GM18873 (cell line): Measurements from ENCODE around the gene AUTS2.

Experiments used
- ATAC-seq: cut with Tn5 transposase; IDR thresholded peaks from one replicate; pipeline ENCODE4 v1.9.1; 2021; ENCODE audit warnings: mild to moderate bottlenecking, moderate library complexity, moderate number of reproducible peaks; ENCODE audit not compliant: unreplicated experiment, low FRiP score

Gene AUTS2

DNA sequence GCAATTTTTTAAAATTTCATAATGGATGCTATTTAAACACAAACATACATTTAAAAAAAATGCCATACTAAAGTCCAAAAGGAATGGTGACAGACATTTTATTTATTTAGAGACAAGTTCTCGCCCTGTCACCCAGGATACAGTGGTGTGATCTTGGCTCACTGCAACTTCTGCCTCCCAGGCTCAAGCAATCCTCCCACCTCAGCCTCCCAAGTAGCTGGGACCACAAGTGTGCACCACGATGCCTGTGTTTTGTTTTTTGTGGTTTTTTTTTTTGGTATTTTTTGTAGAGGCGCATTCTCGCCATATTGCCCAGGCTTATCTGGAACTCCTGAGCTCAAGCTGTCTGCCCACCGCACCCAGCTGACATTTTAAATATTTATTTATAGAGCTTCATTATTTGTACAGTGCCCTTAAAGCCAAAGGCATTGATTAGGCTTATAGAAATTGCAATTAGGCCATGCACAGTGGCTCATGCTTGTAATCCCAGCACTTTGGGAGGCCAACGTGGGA, 703.5 kb downstream of the AUTS2 start:
- no peak for ATAC-seq

DNA sequence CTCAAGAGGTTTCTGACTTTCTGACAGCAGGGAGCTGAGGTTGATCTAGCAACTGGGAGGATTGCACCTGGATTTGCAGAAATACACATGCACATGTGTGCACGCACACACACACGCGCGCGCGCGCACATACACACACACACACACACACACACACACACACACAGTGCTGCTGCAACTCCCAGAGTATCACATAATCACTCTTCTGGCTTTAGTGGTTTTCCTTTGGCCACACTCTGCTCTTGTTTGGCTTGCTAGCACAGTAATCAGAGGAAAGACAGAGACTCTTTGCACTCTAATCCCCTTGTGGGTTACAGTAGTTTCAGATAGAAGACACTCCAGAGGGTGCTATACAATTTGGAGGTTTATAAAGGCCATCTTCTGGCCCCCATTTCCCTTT, 705.0 kb downstream of the AUTS2 start:
- no peak for ATAC-seq

DNA sequence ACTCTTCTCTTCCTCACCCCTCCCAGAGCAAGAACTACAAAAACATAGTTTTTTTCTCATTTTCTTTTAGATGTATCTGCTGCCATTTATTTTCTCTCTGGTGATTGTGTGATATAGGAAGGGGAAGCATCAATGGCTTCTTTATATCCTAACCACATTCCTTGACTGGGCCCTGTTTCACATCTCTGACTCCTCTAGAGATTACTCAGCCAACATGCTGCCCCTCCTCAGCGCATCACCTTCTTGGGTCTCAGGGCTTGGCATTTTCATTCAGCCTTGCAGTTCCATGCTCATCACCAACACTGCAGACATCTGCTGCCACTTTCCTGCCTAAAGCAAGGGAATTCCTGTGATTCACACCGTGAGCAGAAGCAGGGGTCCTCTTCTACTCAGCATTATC, 705.5 kb downstream of the AUTS2 start:
- ATAC-seq, result no peak

DNA sequence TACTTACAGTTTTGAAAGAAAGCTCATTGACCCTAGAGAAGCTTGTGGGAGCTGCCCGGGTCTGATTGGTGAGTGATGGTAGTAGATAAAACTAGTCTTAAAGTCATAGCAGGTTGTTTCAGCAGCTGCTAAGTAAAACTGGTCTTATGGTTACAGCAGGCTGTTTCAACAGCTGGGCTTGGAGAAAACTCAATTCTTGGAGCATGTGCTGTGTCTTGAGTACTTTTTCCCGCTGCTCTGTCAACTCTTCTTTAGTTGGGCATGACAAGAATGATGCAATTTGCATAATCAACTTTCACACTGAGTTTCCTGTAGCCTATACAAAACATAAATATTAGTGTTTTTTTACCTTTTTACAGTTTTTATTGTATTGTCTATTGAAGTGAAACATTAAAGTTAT, 707.9 kb downstream of the AUTS2 start:
- ATAC-seq, result no peak

DNA sequence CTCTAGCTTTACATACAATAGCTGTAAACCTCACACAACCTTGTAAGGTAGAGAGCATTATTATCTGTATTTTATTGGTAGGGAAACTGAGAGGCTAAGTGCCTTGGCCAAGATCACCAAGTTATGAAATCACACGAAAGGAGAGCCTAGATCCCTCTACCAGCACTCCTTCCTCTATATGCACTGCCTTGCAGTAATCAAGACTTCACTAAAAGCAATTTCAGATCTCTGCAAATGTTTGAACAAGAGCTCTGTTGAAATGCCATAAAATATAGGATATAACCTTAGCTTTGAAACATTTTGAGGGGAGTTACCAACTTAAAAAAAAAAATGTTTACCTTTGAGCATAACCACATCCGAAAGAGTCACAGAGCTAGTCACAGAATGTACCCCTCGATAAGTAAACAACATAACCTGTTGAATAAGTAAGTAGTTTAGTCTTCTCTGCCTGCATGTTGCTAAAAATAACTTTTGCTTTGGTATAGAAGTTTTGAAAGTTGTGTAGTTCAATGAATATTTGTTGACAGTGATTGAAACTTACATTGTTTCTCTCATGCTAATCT, 709.4 kb downstream of the AUTS2 start:
- ATAC-seq, result no peak

DNA sequence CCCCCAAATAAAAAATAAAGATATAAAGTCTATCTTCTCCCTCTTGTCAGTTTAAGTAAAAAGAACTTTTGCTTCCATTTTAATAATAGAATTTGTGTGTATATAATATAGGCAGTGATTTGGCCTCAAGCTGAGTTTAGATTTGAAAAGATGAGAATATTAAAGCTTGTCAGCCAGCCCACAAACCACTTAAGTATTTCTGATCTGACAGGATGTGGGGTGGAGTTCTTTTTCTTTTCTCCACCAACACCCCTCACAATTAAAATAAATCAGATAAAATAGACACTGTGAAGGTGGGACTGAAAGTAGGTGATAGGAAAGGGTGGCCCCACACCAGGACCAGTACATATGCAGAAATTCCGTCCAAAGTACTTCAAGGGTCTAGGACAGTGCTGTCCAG, 714.1 kb downstream of the AUTS2 start:
- no peak for ATAC-seq

DNA sequence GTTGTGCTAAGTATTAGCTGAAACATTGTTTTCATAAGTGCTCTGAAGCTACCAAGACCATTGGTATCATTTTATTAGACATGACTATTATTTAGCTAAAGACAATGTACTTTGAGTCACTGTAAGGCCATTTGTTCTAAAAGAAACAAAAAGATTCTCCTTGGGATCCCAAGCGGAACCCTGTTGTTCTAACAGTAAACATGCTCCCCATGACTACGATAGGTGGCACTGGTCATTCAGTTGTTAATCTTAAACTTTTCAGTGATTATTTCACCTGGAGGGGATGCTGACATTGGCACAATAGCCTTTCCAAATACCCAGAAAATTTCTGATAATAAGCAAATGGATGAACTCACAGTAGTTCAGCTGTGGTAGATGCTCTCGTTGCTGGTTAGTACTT, 715.0 kb downstream of the AUTS2 start:
- ATAC-seq, result no peak

DNA sequence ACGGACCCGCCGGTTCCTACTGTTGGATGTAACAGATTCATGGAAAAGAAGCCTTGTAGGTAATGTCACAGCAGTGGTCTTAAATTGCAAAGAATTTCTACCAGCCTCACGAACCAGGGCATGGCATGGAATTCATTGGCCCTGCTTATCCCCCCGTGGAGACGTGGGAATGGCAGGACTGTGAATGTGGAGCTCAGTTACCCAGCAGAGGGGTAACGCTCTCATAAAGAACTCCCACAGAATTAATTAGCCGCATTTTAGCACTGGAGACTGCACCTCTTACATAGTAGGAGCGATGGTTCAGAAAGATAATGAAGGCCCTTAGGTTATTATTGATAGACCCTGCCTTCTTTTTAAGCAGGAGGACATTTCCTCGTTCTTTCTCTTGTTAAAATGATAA, 715.4 kb downstream of the AUTS2 start:
- no peak for ATAC-seq

DNA sequence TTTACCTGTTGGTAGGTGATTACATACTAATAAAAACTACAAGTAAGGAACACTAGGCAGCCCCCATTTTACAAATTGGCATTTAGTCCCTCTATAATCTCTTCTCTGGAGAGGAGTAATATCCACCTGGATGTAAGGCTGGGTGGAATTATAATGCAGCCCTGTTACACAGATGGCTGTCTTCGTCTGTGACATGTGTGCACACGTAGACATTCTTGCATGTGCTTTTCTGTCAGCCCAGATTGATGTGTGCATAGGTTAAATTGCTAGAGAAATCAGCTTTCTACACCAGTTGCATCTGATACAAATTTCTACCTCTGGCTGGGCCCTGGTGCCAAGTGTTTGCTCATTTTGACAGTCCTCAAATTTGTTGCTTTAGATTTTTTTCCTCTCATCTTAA, 715.9 kb downstream of the AUTS2 start:
- ATAC-seq, result no peak

DNA sequence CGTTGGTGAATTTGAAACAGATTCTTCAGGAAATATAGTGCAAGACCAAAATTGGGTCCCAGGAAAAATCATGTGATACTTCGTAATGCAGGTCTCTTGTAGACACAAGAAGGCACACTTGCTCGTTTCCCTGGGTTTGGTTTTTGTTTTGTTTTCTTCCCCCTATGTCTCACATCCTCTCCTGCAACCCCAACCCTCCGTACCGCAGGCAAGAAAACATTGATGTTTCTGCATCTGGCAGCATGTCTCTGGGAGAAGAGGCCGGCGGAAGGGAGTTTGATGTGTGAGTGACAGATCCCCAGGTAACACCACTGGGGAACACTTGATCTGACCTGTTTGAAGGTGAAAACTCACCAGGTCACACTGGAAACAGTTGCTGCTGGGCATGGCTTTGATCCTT, 718.5 kb downstream of the AUTS2 start:
- ATAC-seq, result no peak

DNA sequence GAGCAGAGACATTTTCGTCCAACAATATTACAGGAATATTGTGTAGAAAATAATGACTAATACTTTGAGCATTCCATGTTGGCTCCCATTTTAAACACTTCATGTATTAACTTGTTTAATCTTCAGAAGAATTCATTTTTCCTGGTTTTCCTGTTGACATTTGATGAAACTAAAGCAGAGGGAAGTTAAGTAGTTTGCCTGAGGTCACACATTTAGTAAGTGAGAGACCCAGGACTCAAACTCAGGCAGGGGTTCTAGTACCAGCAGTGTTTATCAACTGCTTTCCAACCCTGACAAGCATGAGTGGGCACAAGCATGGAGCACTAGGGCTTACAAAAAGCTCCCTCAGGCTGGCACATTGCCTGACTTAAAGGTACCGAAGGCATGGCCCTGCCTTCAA, 719.1 kb downstream of the AUTS2 start:
- no peak for ATAC-seq

DNA sequence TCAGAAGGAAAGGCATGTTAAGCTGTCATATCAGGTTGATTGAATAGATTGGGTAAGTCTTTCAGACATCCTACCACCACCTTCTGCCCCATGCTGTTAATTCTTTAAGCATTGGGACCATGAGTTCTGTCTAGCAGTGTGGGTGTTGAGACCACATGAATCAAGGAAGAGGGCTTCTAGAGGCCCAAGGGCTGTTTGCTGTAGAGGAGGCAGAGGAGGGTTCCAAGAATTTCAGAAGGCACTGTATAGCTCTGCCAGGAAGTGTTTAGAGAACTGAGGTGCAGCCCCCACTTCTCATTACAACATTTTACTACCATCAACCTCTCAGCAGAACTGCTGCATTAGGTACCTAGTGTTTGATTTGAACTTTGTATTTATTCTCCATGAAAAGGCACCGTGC, 720.2 kb downstream of the AUTS2 start:
- no peak for ATAC-seq

DNA sequence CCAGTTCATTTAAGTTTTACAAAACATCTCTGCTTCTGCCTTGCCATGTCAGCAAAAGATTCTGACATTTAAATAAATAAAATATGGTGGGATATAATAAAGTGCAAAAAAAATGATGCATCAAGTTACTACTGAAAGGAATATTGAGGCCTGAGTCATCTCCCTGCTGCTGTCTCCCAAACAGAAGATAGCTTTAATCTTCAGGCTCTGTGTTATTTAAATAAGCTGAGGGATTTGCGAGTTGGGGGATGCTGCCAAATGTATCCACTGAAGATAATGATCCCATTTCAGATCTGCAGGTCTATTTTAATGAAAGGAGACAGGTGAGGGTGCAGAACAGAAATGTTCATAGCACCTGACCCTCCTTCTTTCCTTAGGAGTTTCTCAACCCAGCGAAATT, 720.8 kb downstream of the AUTS2 start:
- ATAC-seq, result no peak

DNA sequence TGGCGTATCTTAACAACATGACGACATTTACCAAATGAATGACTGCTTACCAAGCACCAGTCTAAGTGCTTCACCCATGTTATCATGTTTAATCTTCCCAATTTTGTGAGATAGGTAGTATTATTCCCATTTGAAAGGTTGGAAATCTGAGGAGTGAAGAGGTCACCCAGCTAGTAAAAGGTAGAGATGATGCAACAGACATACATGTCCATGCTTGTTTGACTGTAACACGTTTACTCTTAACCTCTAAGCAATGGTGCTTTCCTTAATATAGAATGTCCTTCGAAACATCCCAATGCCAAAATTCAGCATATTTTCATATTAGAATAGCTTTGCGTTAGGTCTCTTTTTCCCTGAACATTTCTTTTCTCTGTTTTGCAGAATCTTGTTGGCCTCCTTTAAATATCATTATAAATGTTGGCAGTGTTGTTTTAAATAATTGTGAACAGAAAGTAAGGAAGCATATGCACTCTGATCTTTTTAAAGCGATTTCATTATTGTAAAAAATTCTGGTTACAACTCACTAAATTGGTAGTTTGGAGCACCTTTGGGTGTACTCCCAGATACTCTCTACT, 722.8 kb downstream of the AUTS2 start:
- ATAC-seq, result no peak

DNA sequence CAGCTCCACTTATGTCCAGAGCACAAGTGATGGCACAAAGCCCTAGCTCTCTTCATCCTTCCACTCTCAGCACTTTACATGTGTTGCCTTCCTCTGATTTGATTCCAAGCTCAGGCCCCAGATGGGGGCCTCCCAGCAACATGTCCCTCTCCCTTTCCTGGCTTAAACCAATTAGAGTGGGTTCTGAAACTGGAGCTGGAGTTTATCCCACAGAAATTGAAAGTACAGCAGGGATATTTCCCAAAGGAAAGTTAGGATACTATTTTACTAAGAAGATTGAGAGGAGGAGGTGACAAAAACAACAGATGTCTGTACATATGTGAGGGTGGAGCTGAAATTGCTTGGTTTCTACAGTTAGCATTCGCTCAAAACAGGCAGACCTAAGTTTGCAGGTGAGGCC, 724.6 kb downstream of the AUTS2 start:
- no peak for ATAC-seq

DNA sequence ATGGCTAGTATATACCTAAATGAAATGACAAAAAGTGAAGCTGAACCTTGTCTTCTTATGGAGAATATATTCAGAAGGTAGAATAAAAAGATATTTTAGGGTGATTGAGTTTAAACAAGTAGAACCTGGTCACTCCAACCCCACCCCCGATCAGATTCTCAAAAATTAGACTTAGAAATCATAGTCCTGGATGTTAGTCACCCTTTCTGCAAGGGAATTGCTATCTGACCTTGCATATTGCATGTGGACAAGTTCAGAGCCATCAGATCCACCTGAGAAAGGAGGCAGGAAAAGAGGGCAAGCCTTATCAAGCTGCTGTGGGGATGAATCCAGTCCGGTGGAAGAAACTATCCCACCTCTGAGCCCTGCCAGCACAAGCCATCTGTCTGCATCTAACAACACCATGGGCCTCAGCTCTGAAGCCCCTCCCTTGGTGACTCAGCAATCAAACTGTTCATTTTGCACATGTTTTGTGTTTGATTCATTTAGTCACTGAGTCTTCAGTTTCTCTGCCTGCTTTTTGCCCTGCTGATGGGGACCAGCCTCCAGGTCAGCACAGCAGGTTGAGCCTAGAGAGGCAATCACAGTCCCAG, 727.3 kb downstream of the AUTS2 start:
- no peak for ATAC-seq

DNA sequence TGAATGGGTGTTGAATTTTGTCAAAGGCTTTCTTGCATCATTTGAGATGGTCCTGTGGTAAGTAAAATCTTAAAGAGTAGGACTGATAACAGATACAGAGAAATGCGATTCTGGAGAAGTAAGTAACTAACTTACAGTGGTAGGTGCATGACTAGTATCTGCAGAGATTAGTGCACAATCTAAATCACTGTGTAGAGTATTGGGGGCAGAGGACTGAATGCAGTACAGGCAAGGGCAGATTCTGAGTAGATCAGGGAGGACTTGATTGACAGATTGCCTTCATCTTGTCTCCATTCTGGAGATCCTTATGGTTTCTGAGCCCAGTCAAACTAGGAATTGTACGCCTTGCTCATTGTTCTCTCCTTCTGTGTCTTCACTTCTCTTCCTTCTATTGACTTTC, 736.0 kb downstream of the AUTS2 start:
- ATAC-seq, result no peak

DNA sequence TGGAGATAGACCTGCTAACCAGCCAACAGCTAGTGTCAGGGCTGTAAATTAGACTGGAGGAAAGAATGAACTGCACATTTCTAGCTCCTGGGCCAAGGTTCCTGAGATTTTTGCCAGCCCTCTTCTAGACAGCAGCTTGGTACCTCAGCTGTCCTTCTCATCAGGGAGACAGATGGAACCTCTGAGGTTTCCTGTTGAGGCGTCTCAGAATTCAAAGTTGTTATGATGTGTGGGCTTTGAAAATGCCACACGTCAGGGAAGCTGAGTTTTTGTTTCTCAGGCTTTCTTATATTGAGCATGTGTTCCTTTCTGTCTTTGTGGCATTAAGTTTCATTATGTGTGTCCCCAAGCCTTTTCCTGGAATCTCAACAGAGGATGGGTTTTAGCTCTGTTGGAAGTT, 736.6 kb downstream of the AUTS2 start:
- no peak for ATAC-seq

DNA sequence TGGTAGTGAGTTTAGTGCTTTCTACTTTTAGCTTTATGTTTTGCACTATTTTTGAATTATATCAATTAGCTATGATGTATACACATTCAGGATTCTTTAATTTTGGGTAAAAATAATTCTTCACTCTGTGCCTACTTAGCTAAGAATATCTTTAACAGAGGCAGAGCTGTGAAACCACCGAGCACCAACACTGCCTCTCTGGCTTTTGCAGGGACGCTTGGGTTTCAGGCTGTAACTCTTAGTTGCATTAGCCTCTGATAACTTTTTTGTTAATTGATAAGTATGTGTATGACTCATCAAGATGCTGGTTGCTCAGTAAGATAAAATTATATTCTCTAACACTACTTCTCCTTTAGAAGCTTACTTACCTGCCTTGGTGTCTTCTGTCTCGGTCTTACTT, 738.3 kb downstream of the AUTS2 start:
- no peak for ATAC-seq

DNA sequence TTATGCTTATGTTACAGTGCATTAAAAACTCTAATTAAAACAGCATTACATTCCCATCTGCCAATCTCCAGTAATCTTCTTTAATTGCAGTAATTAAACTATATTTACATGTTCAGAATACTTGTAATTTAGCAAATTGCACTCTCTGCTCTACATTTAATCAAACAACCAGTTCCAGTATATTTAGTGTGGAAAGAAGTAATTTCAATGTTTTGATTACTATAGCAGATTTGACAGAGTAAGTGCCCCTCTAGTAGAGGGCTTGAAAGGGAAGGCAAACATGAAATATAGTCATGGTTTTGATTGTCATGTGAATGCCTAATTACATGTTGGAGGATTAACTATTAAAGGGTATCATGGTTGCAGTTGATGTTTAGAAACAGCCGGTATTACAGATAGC, 739.7 kb downstream of the AUTS2 start:
- ATAC-seq, result no peak

DNA sequence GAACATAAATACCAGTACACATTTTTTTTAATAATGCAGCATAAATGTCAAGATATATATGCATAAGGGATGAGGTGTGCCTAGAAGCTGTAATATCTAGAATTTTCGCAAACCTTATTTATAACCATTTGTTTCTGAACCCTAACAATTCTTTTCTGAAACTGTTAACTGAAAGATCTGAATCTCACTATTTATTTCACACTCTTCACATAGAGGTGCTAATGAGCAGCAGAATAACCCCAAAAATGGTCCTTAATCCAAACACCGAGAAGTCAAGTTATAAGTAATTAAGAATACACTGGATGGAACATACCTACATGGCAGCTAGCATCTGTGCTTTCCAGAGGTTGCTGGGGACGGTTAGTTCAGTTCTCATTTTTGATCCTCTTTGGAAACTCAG, 742.0 kb downstream of the AUTS2 start:
- ATAC-seq, result no peak

DNA sequence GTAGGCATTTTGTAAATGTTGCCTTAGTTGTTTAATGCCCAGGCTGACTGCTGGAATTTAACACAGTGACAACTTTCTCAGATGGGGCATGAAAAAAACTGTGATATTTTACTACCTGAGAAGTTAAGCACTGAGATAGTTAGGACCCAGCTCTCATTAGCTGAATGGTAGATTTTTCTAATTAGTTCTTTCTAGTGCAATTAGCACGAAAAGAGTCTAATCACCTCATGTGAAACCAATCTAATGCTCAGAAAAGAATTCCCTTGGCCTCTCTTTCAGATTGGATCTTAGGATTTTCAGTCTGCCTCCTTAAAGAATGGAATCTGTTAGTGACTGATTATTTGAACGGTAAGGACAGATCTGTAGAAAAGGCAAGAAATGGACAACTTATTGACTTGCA, 743.2 kb downstream of the AUTS2 start:
- no peak for ATAC-seq
